Body of pancreas (tissue), 2 donors: ENCODE results near the gene ZFP37. TPM values are rescaled to one million over a fixed set of nuclear protein-coding genes. Genes with fewer than 3 reads are reported as not detected.

ENCODE experiments used
- total RNA-seq, 2 donors: library from RNA; depleted of rRNA; stranded (reverse); fragments of >200 nt; gene quantifications; one replicate each; pipeline ENCODE4 v1.1.0, GENCODE V29; 2016

ZFP37 gene
- total RNA-seq, 2 donors from 2014 or later = 0.33 to 4.4 TPM

Other genes with a start within 250 kb of the ZFP37 start
- gene SLC46A2, start 165.8 kb downstream of the ZFP37 start, total RNA-seq = under 1 TPM in 1 of 2 donors, not detected in 1; 0.78 TPM
- 1 to 10 TPM in 1 of 2 donors, not detected in 1; 2.6 TPM for gene ZNF883, start 44.5 kb downstream of the ZFP37 start, total RNA-seq
- gene SLC31A2, start 94.3 kb upstream of the ZFP37 start, total RNA-seq = 10 to 100 TPM; 16.3 to 23.7 TPM
- gene FKBP15, start 164.6 kb upstream of the ZFP37 start, total RNA-seq = 10 to 100 TPM; 15.8 to 21.3 TPM
- 1 to 10 TPM; 6.7 to 7.9 TPM for gene SLC31A1, start 164.8 kb upstream of the ZFP37 start, total RNA-seq
- 10 to 100 TPM; 21.3 to 27.0 TPM for gene CDC26, start 218.8 kb upstream of the ZFP37 start, total RNA-seq
- gene PRPF4, start 218.9 kb upstream of the ZFP37 start, total RNA-seq = 10 to 100 TPM in 1 of 2 donors, 1 to 10 TPM in 1; 5.6 to 10.1 TPM
- gene RNF183, start 246.7 kb upstream of the ZFP37 start, total RNA-seq = not detected